Measurements from ENCODE around the gene GINM1.

GINM1 gene

GRCh38 chr6:149580880-149581279, 14.7 kb downstream of the GINM1 start:
- no peak for DNase-seq (ENCODE audit: low read depth, low spot score)
- POLR2A ChIA-PET, result no interaction called here
- CTCF ChIA-PET, result interaction anchor here (1.3 to 1.5 kb wide), 2 partner anchors 12 to 27 kb away, joined by 3 to 4 read pairs; no protein-coding TSS in a partner anchor
- no peak for TF ChIP-seq CTCF (IDR thresholded peaks at IDR 0.05; ENCODE audit: insufficient read depth, low read length, missing control alignments)
- no peak overlapping the region for H3K4me3 ChIP-seq (ENCODE audit: low read depth, low read length)

- H3K4me3 ChIP-seq (ENCODE audit: low read depth, low read length), result no peak overlapping the region
- no peak for DNase-seq (ENCODE audit: low read depth, low spot score)
- ChIA-PET POLR2A (no interaction called here), CTCF (interaction anchor here (1.5 kb wide), 1 partner anchor 27 kb away, joined by 4 read pairs; no protein-coding TSS in a partner anchor)
- no peak for TF ChIP-seq CTCF (IDR thresholded peaks at IDR 0.05; ENCODE audit: insufficient read depth, low read length, missing control alignments)
These were observed 15.2 kb downstream of the GINM1 start for GRCh38 chr6:149581349-149581748.

- CTCF ChIA-PET, result interaction anchor here (0.9 kb wide), 1 partner anchor 19 kb away, joined by 3 read pairs; no protein-coding TSS in a partner anchor
- H3K4me3 ChIP-seq (ENCODE audit: low read depth, low read length), result no peak overlapping the region
- no peak for TF ChIP-seq CTCF (IDR thresholded peaks at IDR 0.05; ENCODE audit: insufficient read depth, low read length, missing control alignments)
- no peak for DNase-seq (ENCODE audit: low read depth, low spot score)
- POLR2A ChIA-PET, result no interaction called here
These were observed 20.0 kb downstream of the GINM1 start for GRCh38 chr6:149586149-149586548.

GRCh38 chr6:149592983-149593382, 26.8 kb downstream of the GINM1 start:
- ChIA-PET POLR2A (interaction anchor here (1.4 kb wide), 1 partner anchor 18 kb away, joined by 3 read pairs; no protein-coding TSS in a partner anchor), CTCF (interaction anchor here (1.4 kb wide), 1 partner anchor 13 kb away, joined by 3 read pairs; no protein-coding TSS in a partner anchor)
- H3K4me3 ChIP-seq (ENCODE audit: low read depth, low read length), result no peak overlapping the region
- no peak for DNase-seq (ENCODE audit: low read depth, low spot score)
- no peak for TF ChIP-seq CTCF (IDR thresholded peaks at IDR 0.05; ENCODE audit: insufficient read depth, low read length, missing control alignments)

GRCh38 chr6:149593408-149593807, 27.2 kb downstream of the GINM1 start:
- CTCF ChIA-PET, result interaction anchor here (1.4 kb wide), 1 partner anchor 13 kb away, joined by 3 read pairs; no protein-coding TSS in a partner anchor
- TF ChIP-seq CTCF (IDR thresholded peaks at IDR 0.05; ENCODE audit: insufficient read depth, low read length, missing control alignments), result no peak

GRCh38 chr6:149600508-149600907, 34.3 kb downstream of the GINM1 start:
- no peak for DNase-seq (ENCODE audit: low read depth, low spot score)
- ChIA-PET POLR2A (no interaction called here), CTCF (no interaction called here)
- TF ChIP-seq CTCF (IDR thresholded peaks at IDR 0.05; ENCODE audit: insufficient read depth, low read length, missing control alignments), result no peak
- no peak overlapping the region for H3K4me3 ChIP-seq (ENCODE audit: low read depth, low read length)

More at GRCh38 chr6:149593408-149593807, 27.2 kb downstream of the GINM1 start:
- DNase-seq (ENCODE audit: low read depth, low spot score), result no peak
- H3K4me3 ChIP-seq (ENCODE audit: low read depth, low read length), result no peak overlapping the region
- POLR2A ChIA-PET, result interaction anchor here (1.4 kb wide), 1 partner anchor 17 kb away, joined by 3 read pairs; no protein-coding TSS in a partner anchor

Data from AG04449 (cell line).